ENCODE results near the gene LDLRAD4.

The LDLRAD4 gene

DNA sequence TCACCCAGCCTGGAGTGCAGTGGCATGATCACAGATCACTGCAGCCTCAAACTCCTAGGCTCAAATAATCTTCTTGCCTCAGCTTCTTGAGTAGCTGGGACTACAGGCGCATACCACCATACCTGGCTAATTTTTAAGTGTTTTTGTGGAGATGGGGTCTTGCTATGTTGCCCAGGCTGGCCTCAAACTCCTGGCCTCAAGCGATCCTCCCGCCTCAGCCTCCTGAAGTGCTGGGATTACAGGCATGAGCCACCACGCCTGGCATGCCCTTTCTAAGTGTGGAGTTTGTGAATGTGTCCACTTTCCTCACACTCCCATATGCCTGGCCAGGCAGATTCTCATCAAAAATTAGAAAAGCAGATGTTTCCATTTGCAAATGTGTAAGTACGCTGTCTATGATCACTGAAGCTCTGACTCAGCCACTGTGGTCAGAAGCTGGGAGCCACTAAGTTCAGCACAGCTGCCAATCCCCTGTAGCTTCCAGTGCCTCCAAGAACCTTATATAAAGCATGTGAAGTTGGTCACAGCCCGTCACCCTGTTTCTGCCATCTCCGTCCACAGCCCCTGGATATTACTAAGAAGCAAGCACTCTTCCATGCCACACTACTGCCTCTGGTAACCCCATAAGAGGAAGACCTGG lies 352.4 kb downstream of the LDLRAD4 start:
- in situ Hi-C loops (cut with MboI; ENCODE audit: low sequenced_read_pairs) = no loop called here

DNA sequence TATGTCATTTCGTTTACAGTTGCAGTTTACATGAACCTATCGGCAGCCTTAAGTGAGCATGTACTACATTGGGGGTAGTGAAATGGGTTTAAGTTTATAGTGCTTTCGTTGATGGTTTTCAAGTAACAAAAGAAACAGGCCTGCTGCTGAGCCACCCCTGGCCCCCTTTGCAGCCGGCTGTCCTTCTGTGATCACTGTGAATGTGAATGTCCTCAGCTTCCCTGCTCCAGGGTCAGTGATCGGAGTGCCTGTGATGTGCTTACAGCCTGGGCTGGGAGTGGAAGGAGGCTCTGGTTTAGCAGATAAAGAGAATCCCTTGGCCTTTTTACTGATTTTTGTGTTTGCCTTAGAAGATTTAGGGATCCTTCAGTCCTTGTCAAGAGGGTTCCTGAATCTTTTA lies 353.6 kb downstream of the LDLRAD4 start:
- in situ Hi-C loops (cut with MboI; ENCODE audit: low sequenced_read_pairs) = no loop called here

DNA sequence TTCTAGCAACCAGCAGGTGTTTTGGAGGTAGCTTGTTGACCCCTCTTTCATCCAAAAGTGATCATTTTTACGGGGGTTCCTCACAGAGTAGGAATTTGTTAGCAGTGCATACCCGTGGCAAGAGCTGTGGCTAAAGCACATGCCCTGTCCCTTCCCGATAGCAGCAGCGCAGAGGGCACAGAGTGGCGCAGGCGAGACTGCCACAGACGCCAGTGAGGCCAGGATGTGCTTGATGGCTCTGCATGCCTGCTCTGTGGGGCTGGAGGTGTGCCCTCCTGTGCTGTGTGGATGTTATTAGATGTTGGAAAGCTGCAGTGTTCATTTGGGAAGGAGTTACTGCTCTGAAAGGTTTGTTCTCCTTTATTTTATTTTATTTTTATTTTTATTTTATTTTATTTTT lies 354.2 kb downstream of the LDLRAD4 start:
- in situ Hi-C loops (cut with MboI; ENCODE audit: low sequenced_read_pairs) = no loop called here

DNA sequence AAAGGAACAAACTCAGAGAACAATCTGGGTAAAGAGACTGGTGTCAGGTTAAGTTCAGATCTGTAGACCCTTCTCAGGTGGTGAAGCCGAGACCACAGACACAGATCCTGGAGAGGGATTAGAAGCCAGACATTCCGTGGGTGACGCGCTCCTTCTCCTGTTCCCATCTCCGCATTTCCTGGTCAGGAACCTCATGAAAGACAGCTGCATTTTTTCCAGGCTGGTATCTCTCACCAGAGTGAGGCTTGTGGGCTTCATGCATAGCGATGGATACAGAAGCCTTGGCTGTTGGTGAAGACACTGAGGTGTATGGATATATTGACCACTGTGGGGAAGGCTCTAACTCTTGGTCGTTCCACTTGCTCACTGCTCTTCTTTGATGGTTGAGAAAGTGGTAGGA lies 355.2 kb downstream of the LDLRAD4 start:
- in situ Hi-C loops (cut with MboI; ENCODE audit: low sequenced_read_pairs) = no loop called here

DNA sequence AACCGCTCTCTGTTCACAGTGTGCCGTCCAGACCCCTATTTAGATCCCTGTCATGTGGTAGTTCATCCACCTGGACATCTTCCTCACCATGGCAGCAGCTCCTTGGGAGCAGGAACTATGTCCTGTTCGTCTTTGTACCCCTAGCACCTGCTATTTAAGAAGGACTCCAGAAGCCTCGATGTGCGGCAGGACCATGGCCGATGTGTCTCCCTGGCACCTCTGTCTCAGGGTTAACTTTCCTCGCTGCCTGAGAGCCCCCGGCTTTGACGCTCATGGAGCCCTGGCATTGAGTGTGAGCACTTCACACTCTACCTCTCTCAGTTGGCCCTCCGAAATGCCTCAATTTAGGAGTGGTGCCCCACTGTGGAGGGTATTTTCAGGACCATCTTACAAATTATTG lies 355.8 kb downstream of the LDLRAD4 start:
- in situ Hi-C loops (cut with MboI; ENCODE audit: low sequenced_read_pairs) = no loop called here

DNA sequence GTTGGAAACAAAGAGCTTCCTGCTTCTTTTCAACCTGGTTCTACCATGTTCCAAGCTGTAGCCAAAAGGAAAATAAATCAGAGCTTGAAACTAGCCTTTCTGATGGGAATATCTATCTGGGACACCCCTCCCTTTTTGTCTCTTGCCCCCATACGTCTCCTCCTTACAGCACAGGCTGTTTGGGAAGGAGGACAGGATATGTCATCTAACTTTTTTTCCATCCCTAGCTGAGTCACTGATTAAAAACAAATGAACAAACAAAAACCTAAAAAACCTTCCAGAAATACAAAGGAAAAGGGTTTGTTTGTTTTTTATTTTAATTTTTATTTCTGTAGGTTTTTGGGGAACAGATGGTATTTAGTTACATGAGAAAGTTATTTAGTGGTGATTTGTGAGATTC lies 356.2 kb downstream of the LDLRAD4 start:
- in situ Hi-C loops (cut with MboI; ENCODE audit: low sequenced_read_pairs) = no loop called here

DNA sequence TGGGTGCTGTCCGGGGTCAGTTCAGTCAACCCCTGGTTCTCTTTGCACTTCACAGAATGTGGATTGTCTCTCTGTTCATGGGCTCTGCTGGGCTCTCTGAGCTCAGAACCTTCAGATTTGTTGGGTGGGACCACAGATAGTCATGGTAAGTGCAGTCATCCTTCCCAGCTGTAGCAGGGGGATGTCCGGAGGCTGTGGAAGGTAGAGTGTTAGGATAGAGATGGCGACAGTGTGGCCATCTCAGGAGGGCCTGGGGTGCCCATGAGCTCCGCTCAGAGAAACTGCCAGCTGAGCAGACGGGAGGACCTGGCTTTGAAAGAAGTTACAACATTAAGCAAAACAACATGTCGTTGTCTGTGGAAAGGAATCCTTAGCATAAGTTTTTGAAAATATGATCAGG lies 358.0 kb downstream of the LDLRAD4 start:
- in situ Hi-C loops (cut with MboI; ENCODE audit: low sequenced_read_pairs) = no loop called here

DNA sequence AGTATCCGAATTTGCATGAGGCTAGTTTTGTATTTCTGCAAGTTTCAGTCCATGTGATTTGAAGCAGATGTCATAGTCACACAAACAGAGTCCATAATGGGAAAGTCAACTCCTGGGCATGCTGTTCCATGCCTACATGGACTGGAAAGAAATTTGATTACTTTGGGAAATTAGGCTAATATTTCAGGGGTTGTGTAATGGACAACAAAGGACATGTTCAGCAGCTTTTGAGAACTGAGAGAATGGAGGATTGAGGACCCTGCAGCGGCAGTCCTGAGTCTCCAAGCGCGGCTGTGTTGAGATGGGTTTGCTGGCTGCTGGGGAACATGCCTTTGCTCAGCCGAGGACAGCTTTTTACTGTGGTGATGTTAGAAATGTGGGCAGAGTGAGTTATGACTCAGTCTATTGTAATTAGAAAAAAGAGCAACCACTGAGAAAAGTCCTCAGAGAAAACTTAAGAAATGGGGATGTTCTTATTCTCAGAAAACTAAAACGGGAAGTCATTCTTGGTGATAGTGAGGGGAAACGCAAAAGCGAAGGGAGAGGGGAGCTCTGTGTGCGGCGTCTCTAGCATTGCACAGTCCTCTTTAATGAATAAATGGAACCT lies 358.6 kb downstream of the LDLRAD4 start:
- in situ Hi-C loops (cut with MboI; ENCODE audit: low sequenced_read_pairs) = no loop called here

DNA sequence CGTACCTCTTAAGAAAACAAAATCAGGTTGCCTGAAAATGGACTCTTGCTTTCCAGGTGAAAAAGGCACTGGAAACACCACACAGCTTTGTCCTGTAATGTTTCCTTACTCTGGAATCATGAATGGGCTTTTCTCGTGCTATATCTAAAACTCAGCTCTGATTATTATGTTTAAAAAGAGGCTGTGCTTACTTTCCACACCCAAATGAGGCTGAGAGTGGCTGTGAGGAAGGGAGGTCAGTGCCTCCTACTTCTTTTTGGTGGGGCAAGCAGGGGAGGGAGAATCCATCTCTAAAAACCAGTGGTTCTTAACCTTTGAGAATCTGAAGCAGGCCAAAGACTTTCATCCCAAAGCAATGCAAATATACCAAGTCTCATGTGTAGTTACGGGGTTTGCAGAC lies 359.2 kb downstream of the LDLRAD4 start:
- in situ Hi-C loops (cut with MboI; ENCODE audit: low sequenced_read_pairs) = no loop called here

DNA sequence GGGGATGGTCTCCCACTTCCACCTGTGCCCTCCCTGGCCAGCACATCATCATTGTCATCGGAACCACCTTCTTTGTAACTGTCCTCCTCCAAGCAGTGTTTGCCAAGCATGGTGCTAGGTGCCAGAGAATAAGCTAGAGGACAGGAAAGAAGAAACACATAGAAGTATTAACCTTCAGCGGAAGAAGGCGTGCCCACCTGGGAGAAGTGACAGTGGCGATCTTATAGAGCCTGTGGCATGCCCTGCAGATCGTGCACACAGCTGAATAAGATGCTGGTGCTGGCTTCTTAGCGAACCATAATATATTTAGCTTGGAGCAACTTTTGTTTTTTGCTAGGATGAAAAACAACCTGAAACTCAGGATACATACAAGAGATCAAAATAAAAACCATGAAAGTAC lies 359.8 kb downstream of the LDLRAD4 start:
- in situ Hi-C loops (cut with MboI; ENCODE audit: low sequenced_read_pairs) = no loop called here

DNA sequence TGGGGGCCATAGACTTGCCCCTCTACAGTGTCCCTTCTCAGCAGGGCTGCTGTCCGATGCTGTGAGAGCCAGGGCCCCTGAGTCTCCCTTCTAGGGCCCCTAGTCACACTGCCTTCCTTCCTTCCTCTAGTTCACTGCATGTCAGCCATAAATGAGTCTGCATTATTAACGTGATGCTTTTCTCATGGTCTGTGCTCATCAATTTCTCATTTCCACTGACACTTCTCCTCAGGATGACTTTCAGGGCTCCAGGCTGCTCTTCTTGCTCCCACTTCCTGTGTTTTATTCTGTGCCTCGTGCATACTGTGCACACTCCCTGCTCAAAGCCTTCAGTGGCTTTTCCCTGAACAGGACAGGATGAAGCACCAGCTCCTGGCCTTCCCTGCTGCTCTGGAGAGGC lies 361.3 kb downstream of the LDLRAD4 start:
- in situ Hi-C loops (cut with MboI; ENCODE audit: low sequenced_read_pairs) = no loop called here

DNA sequence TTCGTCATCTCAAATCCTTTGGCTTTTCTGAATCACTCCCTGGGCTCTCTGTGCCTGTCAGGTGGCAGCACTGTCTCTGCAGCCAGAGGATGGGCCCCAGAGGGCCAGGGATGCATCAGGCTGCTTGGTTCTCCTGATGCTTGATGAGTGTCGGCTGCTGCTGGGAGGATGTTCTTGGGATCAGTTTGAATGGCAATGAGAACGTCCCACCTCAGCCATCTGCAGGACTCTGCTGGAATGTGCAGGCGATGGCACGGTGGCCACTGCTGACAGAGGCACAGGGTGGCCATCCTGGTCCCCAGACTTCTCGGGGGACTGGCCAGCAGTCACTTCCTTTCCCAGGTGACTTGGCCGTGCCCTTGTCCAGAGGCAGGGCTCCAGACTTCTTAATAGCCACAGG lies 361.8 kb downstream of the LDLRAD4 start:
- in situ Hi-C loops (cut with MboI; ENCODE audit: low sequenced_read_pairs) = no loop called here

DNA sequence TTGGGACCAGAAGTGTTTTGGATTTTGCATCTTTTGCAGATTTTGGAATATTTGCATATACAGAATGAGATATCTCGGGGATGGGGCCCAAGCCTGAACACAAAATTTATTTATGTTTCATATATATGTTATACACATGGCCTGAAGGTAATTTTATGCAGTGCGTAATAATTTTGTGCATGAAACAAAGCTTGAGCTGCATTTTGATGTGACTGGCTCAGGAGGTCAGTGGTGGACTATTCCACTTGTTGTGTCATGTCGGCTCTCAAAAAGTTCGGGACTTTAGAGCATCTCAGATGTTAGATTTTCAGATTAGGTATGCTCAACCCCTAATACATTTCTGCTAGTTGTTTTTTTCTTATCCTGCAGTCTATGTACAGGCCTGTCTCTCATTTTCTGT lies 362.4 kb downstream of the LDLRAD4 start:
- in situ Hi-C loops (cut with MboI; ENCODE audit: low sequenced_read_pairs) = no loop called here

DNA sequence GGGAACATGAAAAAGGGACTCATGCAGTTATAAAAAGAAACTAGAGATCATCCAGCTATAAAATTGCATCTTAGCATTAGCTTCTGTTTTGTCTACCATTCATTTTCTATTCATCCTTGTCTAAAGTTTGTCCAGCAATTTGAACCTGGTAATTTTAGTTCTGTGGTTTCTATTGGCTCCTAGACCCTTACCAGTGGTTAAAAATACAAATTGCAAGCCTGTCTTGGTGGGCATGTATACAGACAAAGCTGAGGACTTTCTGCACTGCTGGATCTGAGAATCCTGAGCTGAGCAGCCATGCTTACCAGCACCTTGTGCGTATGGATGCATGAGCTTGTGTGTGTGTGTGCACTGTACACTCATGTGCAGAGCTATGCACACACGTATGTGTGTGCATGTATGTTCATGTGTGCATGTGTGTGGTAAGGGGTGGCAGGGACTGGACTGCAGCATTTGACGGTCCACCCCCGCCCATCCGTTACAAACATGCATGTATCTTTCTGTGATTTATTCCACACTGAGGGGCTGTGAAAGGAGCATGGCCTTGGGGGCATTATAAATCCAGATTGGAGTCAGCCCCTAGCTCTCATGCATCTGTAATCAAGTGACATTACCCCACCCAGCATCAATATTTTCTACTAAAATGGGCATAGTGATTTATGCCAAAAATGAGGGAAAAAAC lies 363.1 kb downstream of the LDLRAD4 start:
- in situ Hi-C loops (cut with MboI; ENCODE audit: low sequenced_read_pairs) = no loop called here

DNA sequence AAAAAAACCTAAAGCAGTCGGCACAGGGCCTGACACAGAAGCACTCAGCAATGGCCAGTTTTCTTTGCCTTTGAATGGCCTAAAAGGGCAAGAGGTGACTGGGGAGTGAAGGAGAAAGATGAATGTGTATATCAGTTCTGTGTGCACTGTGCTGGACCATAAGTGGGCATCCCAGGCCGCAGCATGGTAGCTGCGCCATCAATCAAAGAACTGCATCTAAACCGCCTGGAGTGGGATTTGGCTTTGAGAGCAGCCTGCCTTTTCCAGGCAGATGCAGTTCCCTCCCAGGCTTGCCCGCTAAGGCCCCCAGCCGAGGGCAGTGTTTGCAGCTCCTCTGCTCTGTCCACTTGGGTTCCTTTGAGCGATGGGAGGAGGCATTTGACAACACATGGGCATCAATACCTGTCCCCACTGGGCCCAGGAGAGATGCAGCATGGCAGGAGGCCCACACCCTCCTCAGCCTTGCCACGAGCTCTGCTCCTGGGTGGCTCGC lies 363.7 kb downstream of the LDLRAD4 start:
- in situ Hi-C loops (cut with MboI; ENCODE audit: low sequenced_read_pairs) = no loop called here

DNA sequence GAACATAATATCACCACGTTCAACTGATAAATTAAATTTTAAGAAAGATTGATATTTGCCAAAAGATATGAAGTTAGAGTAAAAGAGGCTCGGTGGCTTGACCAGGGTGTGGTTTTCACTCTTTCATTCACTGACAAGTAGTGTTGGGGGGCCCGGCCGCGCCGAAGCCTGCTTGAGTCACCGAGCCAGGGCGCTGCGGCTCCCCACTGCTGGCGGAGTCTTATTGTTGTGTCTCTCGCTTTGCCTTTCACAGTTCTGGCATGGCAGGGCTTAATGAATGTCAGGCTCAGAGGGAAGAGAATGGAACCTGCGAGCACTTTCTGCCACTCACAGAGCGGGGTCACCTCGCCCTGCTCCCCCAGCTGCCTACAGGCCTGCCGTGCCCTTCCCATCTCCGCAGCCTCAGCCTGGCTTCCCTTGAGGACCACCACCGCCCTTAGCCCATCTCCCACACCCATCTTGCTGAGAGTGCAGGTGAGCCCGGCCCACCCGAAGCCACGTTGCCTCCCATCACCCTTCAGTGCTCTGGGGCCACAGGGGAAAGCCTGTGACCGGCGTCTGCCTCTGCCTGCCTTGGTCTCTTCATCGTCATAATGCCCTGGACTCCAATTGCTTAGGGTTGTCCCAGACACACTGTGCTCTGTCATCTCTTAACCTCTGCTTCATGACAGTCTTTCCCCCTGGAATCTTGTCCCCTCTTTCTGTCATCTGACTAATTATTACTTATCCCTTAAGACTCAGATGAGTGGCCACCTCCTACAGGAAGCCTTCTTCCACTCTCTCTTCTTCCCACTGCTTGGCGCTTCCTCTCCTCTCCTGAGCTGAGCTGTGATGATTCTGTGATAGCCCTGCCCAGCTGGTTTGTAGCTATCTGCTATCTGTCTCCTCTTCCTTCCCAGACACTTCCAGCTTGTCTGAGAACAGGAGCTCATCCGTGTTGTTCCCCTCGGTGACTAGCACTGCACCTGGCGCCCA lies 365.3 kb downstream of the LDLRAD4 start:
- in situ Hi-C loops (cut with MboI; ENCODE audit: low sequenced_read_pairs) = no loop called here

DNA sequence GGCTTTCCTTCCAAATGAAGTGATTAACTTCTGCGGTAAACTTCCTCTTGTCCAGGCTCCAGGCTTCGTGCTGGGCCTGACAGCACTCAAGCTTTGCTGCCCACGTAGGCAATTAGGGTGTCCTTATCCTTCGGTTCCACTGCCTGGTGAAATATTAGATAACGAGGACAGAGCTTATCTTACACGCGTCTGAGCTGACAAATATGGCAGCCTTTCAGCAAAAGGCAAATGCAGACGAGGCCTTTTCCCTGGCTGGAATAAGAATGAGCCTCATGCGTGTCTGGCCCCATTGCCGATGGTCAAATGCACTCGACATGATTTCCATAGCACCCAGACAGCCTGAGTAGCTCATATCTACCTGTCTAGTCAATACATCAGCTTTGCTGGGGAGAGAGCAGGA lies 366.3 kb downstream of the LDLRAD4 start:
- in situ Hi-C loops (cut with MboI; ENCODE audit: low sequenced_read_pairs) = no loop called here

DNA sequence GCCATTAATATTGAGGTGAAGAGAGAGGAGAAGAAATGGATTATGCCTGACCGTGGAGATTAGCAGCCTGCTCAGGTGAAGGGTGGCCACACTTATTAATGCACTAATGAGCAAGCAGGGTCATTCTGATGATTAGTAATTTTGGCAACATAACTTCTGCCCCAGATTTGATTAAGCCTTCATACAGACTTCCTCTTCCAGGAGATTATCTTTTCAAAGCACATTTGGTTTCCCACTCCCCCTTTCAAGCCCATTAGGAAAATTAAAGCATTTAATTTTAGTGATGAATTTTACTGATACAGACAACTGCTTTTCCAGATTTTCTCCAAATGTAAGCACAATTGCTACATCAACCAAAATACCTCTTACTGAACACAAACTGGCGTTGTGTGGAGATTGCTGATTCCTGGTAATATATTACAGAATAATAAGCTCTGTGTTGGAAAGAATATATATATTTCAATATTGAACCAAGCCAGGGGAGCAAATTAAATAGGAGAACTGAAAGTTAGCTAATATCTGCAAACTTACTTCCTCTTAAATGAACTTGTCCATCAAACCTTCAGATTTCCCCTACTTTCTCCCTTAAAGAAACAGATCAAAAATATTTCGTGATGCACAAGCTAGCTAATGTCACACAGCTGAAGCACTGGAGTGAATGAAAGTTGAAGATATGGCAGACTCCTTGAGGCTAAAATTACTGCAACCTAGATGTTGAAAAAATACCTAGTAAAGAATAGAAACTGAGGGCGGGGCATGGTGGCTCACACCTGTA lies 367.0 kb downstream of the LDLRAD4 start:
- in situ Hi-C loops (cut with MboI; ENCODE audit: low sequenced_read_pairs) = no loop called here

DNA sequence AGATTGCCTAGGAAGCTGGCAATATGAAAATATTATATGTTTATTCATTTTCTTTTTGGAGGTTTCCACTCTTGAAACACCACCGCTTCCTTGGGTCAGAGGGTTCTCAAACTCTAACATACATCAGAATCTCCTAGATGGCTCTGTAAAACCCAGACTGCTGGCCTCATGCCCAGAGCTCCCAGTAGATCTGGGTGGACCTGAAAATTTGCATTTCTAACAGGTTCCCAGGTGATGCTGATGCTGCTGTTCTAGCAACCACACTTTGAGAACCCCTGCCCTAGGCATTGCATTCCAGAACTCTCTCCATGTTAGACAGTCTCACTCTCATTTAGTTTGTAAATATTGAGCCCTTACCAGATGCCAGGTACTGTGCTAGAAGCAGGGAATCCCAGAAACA lies 368.4 kb downstream of the LDLRAD4 start:
- in situ Hi-C loops (cut with MboI; ENCODE audit: low sequenced_read_pairs) = no loop called here

DNA sequence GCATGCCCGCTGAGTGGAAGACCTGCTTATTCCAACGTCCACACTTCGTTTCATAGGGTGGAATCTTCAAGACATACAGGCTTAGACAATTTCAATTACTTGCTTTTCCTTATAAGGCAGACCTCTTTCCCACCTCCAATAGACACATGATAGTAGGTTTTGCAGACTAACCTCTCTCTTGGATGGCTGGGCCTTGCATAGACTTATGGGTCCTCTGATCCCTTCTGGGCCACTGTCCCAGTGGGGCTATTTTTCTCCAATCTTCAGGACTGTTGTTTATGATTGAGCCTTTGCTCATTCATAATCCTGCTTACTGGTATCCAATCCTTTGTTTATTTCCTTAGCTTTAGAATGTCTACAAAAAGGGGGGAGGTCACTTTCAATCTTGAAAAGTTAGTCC lies 368.9 kb downstream of the LDLRAD4 start:
- in situ Hi-C loops (cut with MboI; ENCODE audit: low sequenced_read_pairs) = no loop called here

Data from HL-60/S4 (cell line).